HepG2 (cell line): ENCODE data around the gene IRX4. TPM values are rescaled to one million over a fixed set of nuclear protein-coding genes. Genes with fewer than 3 reads are reported as not detected.

ENCODE experiments used
- ATAC-seq: fragments of 200-7000 bp; cut with Tn5 transposase; 3 replicates; pipeline ENCODE4 v1.9.1; 2020; ENCODE audit warnings: mild to moderate bottlenecking, moderate library complexity
- BruUV-seq: library from RNA; stranded (reverse); fragments of 400-500 nt; replicated peaks from 2 replicates; lab custom pipeline; 2021; lab: Mats Ljungman, UMichigan
- CTCF ChIA-PET: fragments of 300-600 bp; formaldehyde crosslinking; extraction: SDS; loops from one replicate; lab custom pipeline; 2021; ENCODE audit warnings: low total read pairs, inconsistent platforms, low intra/inter-chr PET ratio; lab: Yijun Ruan, JAX
- POLR2A ChIA-PET: fragments of 350-600 bp; sonication (Branson Sonifier 250); formaldehyde crosslinking; loops from one replicate; lab custom pipeline; 2020; ENCODE audit warnings: antibody characterized with exemption, inconsistent platforms; lab: Yijun Ruan, JAX
- DNase-seq: peaks from one replicate; pipeline ENCODE4 v3.0.0-alpha.2; 2015; ENCODE audit warnings: low spot score
- FAIRE-seq: peaks from 3 replicates; lab custom pipeline; 2011; peaks lifted over from hg19 to GRCh38; lab: Jason Lieb, UNC
- H2AFZ ChIP-seq: one replicate; pipeline ENCODE4 v1.6.1; 2011; ENCODE audit warnings: low read length, inconsistent platforms
- H3K27ac ChIP-seq: fragments of 300-600 bp; 3 replicates; pipeline ENCODE4 v1.8.0; 2011; ENCODE audit warnings: mixed run types, mild to moderate bottlenecking, mixed read lengths, low read length, inconsistent platforms; ENCODE audit not compliant: insufficient read depth; ENCODE audit errors: extremely low read length
- H3K27me3 ChIP-seq, 2 experiments: fragments of 200-600 bp in 1 of 2; 2 replicates in 1 of 2; 3 replicates in 1 of 2; pipeline versions ENCODE4 v1.6.0 to v1.8.0; 2011; ENCODE audit warnings: low read length in 2 of 2, mild to moderate bottlenecking in 2 of 2, moderate library complexity in 2 of 2, inconsistent platforms in 1 of 2; ENCODE audit not compliant: insufficient read depth in 2 of 2, control insufficient read depth in 1 of 2
- H3K36me3 ChIP-seq, 2 experiments: fragments of 200-600 bp in 1 of 2; replicated peaks in 1 of 2; 2 replicates in 1 of 2; 3 replicates in 1 of 2; pipeline versions ENCODE4 v1.5.1 to v1.8.0; 2011; ENCODE audit warnings: low read length in 2 of 2, inconsistent platforms in 1 of 2; ENCODE audit not compliant: insufficient read depth in 2 of 2, control insufficient read depth in 1 of 2
- H3K4me1 ChIP-seq: 2 replicates; pipeline ENCODE4 v1.5.1; 2012; ENCODE audit warnings: low read length, inconsistent platforms; ENCODE audit not compliant: insufficient read depth
- H3K4me2 ChIP-seq: 2 replicates; pipeline ENCODE4 v1.6.0; 2011; ENCODE audit warnings: low read depth, low read length, inconsistent platforms
- H3K4me3 ChIP-seq, 3 experiments: fragments of 200-600 bp in 1 of 3; sonication (generic), shearing (Covaris generic) in 1 of 3; replicated peaks in 1 of 3; 2 replicates each; pipeline ENCODE4 v1.5.1; 2011 to 2016; ENCODE audit warnings: low read length in 3 of 3, inconsistent platforms in 2 of 3, low read depth in 2 of 3, mild to moderate bottlenecking in 2 of 3, control low read depth in 1 of 3, mixed read lengths in 1 of 3; ENCODE audit not compliant: insufficient read depth in 1 of 3
- H3K79me2 ChIP-seq: one replicate; pipeline ENCODE4 v1.6.1; 2011; ENCODE audit warnings: low read length, inconsistent platforms; ENCODE audit not compliant: insufficient read depth
- H3K9ac ChIP-seq: 2 replicates; pipeline ENCODE4 v1.6.0; 2011; ENCODE audit warnings: mild to moderate bottlenecking, low read depth, low read length, inconsistent platforms; ENCODE audit not compliant: insufficient read depth
- H3K9me3 ChIP-seq: 2 replicates; pipeline ENCODE4 v1.5.1; 2012; ENCODE audit warnings: mild to moderate bottlenecking, low read length
- H4K20me1 ChIP-seq: 2 replicates; pipeline ENCODE4 v1.6.0; 2011; ENCODE audit warnings: inconsistent platforms, mild to moderate bottlenecking, low read length, moderate library complexity; ENCODE audit not compliant: insufficient read depth
- ATF7 ChIP-seq, 2 experiments: fragments of 450-650 bp in 1 of 2; sonication (generic) in 1 of 2; formaldehyde crosslinking in 1 of 2; IDR thresholded peaks; 2 replicates each; pipeline versions ENCODE4 v1.4.0 to v1.6.1; 2016 to 2020; ENCODE audit warnings: antibody characterized with exemption in 1 of 2, mild to moderate bottlenecking in 1 of 2, missing genetic modification reagents in 1 of 2
- CBX2 ChIP-seq, 2 experiments: fragments of 200-600 bp in 1 of 2; sonication (generic); formaldehyde crosslinking in 1 of 2; IDR thresholded peaks; 2 replicates each; pipeline versions ENCODE4 v1.7.0 to v1.8.1; 2018 to 2022; ENCODE audit warnings: low read depth in 2 of 2, low read length in 1 of 2, mild to moderate bottlenecking in 1 of 2, missing genetic modification reagents in 1 of 2
- HHEX ChIP-seq: IDR thresholded peaks from 2 replicates; pipeline ENCODE4 v1.6.1; 2016; ENCODE audit warnings: control low read depth
- JUN ChIP-seq: sonication (generic); formaldehyde crosslinking; IDR thresholded peaks from 2 replicates; pipeline ENCODE4 v1.4.0; 2020; ENCODE audit warnings: mild to moderate bottlenecking, missing genetic modification reagents
- PBX2 ChIP-seq: IDR thresholded peaks from 2 replicates; pipeline ENCODE4 v1.6.1; 2016; ENCODE audit warnings: control low read depth
- PBX3 ChIP-seq: sonication (generic); formaldehyde crosslinking; IDR thresholded peaks from 2 replicates; pipeline ENCODE4 v1.8.1; 2023; ENCODE audit warnings: missing genetic modification reagents, inconsistent platforms, borderline replicate concordance
- SATB2 ChIP-seq: sonication (generic); formaldehyde crosslinking; IDR thresholded peaks from 2 replicates; pipeline ENCODE4 v1.5.0; 2020; ENCODE audit warnings: missing genetic modification reagents
- TBX3 ChIP-seq: fragments of 450-650 bp; IDR thresholded peaks from 2 replicates; pipeline ENCODE4 v1.6.1; 2017; ENCODE audit warnings: antibody characterized with exemption, mild to moderate bottlenecking, inconsistent platforms, borderline replicate concordance
- ZBTB21 ChIP-seq: sonication (generic); formaldehyde crosslinking; IDR thresholded peaks from 2 replicates; pipeline ENCODE4 v1.4.0; 2020; ENCODE audit warnings: missing genetic modification reagents
- ZFP62 ChIP-seq: sonication (generic); formaldehyde crosslinking; IDR thresholded peaks from 2 replicates; pipeline ENCODE4 v1.4.0; 2020; ENCODE audit warnings: missing genetic modification reagents
- ZFP91 ChIP-seq: sonication (generic); formaldehyde crosslinking; IDR thresholded peaks from 2 replicates; pipeline ENCODE4 v1.9.0; 2022; ENCODE audit warnings: missing genetic modification reagents, mild to moderate bottlenecking, borderline replicate concordance
- ZKSCAN1 ChIP-seq: fragments of 150-350 bp; IDR thresholded peaks from 2 replicates; pipeline ENCODE4 v1.6.1; 2014; ENCODE audit warnings: low read length
- ZNF512B ChIP-seq: sonication (generic); formaldehyde crosslinking; IDR thresholded peaks from 2 replicates; pipeline ENCODE4 v1.5.1; 2020; ENCODE audit warnings: missing genetic modification reagents, mild to moderate bottlenecking, borderline replicate concordance
- ZNF530 ChIP-seq: sonication (generic); formaldehyde crosslinking; IDR thresholded peaks from 2 replicates; pipeline ENCODE4 v1.5.0; 2020; ENCODE audit warnings: low read depth, mild to moderate bottlenecking, missing genetic modification reagents
- WGBS: methylation state at CpG from one replicate; pipeline ENCODE4 v1.1.6; 2017; ENCODE audit warnings: low lambda C conversion rate; 5-methylcytosine and 5-hydroxymethylcytosine counted together
- in situ Hi-C: cut with HindIII; loops from 2 replicates; pipeline ENCODE4 v1.10.0; 2017; ENCODE audit warnings: low pct_unique_long_range_greater_than_20kb; ENCODE audit not compliant: extremely low pct_ligation_motif_present
- intact Hi-C: fragments of 100-400 bp; cut with micrococcal nuclease; formaldehyde crosslinking; loops from one replicate; pipeline ENCODE4 v1.10.0; 2022; ENCODE audit not compliant: unreplicated experiment
- polyA plus RNA-seq, 8 experiments: library from polyadenylated mRNA; depleted of rRNA in 3 of 8; stranded (reverse) in 7 of 8; unstranded in 1 of 8; fragments of >200 nt; fragmentation: Illumina TruSeq in 4 of 8; extraction: Trizol in 4 of 8; gene quantifications; 2 replicates each; pipeline versions ENCODE4 v1.2.1 to v1.2.3, GENCODE V29; 2011 to 2016; ENCODE audit warnings: low read depth in 4 of 8, missing spikeins in 1 of 8, mixed read lengths in 1 of 8; ENCODE audit not compliant: insufficient read depth in 1 of 8
- total RNA-seq, 5 experiments: library from RNA; depleted of rRNA; stranded (reverse); fragments of >200 nt; fragmentation: Illumina TruSeq; extraction: Trizol; gene quantifications; 2 replicates each; pipeline ENCODE4 v1.2.3, GENCODE V29; 2016; ENCODE audit warnings: low read depth in 1 of 5

IRX4 gene
- total and polyA plus RNA-seq, 2 of the 13 experiments (the other 11 are each of a cell fraction or from before 2014, with no cell fraction given), result not detected

GRCh38 chr5:1907616-1908015 lies 24.9 kb upstream of the IRX4 start:
- H3K27me3 ChIP-seq, result peaks cover 5 to 39% of the 10 kb centered on the region in 2 experiments
- no TSS peak for BruUV-seq

More at GRCh38 chr5:1907616-1908015, 24.9 kb upstream of the IRX4 start:
- in situ Hi-C loops, result no loop called here
- Histone ChIP-seq H3K9me3 (no peaks in the 10 kb centered on the region), H4K20me1 (no peaks in the 10 kb centered on the region), H3K4me1 (no peaks in the 10 kb centered on the region), H3K4me2 (no peak overlapping the region), H3K27ac (no peak overlapping the region), H2AFZ (no peak overlapping the region), H3K4me3 (no peak overlapping the region), H3K36me3 (no peaks in the 10 kb centered on the region), H3K79me2 (no peaks in the 10 kb centered on the region), H3K9ac (no peak overlapping the region)
- ChIA-PET CTCF (no interaction called here), POLR2A (no interaction called here)
- TF ChIP-seq ZNF512B (CRISPR knock-in tag) (no peak), PBX3 (no peak), SATB2 (CRISPR knock-in tag) (no peak), ZKSCAN1 (no peak), PBX2 (no peak), ZFP91 (CRISPR knock-in tag) (no peak), TBX3 (no peak), ZNF530 (CRISPR knock-in tag) (no peak), JUN (CRISPR knock-in tag) (no peak), ZBTB21 (CRISPR knock-in tag) (no peak), CBX2 (IDR thresholded peaks at IDR 0.05; ENCODE audit: low read depth, low read length) (no peak), CBX2 (CRISPR knock-in tag; IDR thresholded peaks at IDR 0.05; ENCODE audit: low read depth) (no peak), HHEX (CRISPR knock-in tag) (no peak), ZFP62 (CRISPR knock-in tag) (no peak), ATF7 (IDR thresholded peaks at IDR 0.05) (no peak), ATF7 (CRISPR knock-in tag; IDR thresholded peaks at IDR 0.05) (no peak)
- FAIRE-seq (no peak), DNase-seq (no peak), ATAC-seq (no peak)
- WGBS, result 1% methylated on average over 4 of the region's 8 CpGs
- intact Hi-C loops, result no loop called here
